HG02798 (cell line): Measurements from ENCODE around the gene PLEKHN1.

Experiments used
- ATAC-seq: cut with Tn5 transposase; IDR thresholded peaks from one replicate; pipeline ENCODE4 v1.9.1; 2021; ENCODE audit warnings: mild to moderate bottlenecking; ENCODE audit not compliant: unreplicated experiment, poor library complexity

PLEKHN1 gene

DNA sequence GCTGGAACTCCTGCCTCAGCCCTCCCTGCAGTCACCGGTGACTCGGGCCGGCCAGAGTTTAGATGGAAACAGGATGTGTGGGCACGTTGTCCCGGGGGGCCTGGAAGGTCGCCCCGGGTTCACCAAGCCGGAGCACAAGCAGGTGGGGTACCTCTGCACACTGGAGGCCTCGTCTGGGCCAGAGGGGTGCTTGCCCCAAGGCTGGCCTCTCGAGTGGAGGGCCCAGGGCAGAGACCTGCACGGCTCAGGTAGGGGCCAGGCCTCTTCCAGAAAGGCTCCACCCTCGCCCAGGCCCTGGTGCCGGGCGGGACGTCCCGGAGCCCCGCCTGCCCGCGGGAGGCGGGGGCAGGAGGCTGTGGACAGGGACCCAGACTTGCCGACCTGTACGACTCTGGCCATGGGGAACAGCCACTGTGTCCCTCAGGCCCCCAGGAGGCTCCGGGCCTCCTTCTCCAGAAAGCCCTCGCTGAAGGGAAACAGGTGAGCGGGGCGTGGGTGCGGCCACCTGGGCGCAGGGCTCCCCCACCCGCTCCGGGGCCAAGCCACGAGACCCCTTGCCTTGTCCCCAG is at the start of gene PLEKHN1:
TSS of gene PLEKHN1 (plus strand) at position 348 of the 569 bp plus-strand sequence. CDS start at position 398, 50 bp downstream.
- ATAC-seq, result peak; percentile 28

DNA sequence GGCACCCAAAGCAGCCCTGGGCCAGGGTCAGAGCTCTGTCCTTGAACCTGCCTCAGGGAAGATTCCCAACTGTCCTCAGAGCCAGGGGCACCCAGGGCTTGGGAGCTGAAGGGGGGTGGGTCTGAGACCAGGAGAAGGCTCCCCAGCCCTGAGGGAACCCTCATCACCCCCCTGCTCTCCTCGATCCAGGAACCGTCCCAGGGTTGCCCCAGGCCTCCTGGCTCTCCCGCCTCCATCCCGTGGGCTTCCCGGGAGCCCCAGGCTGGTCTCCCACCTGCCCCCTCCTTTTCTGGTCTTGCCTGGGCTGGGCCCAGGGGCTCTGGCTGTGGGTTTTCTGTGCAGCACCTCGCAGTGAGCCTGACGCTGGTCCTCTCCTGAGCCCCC is 49.2 kb upstream of the PLEKHN1 start:
- ATAC-seq, result no peak

- ATAC-seq, result no peak
Measured at GRCh38 chr1:917466-918091, 48.7 kb upstream of the PLEKHN1 start.

- ATAC-seq, result no peak
Measured at GRCh38 chr1:918353-918752, 47.9 kb upstream of the PLEKHN1 start.

- no peak for ATAC-seq
Measured at GRCh38 chr1:918843-919242, 47.4 kb upstream of the PLEKHN1 start.

DNA sequence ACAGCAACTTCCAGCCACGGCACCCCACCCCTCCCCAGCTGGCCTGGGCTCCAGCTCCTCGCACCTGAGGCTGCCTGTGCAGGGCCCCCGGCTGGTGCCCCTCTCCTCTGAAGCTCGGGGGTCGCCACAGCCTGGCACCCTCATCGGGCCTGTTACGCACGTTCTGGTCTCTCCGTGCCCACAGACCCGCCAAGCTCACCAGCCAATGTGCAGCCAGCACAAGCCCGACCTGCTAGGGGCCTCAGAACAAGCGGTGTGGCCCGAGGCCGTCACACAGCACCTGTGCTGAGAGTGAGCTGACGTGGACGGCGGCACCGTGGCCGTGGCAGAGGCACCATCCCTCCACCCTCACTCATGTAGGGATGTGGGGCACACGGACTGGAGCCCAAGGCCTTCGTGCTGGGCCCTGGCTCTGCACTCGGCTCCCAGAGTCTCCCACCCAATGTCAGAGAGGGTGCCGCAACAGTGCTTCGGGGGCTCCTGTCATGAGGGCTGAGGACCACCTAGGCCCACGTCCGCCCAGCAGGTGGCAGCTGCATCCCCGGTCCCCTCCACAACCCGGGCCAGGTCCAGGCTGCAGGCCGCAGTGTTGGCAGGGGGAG is 46.9 kb upstream of the PLEKHN1 start:
- no peak for ATAC-seq

- ATAC-seq, result no peak
Measured at GRCh38 chr1:920010-920409, 46.3 kb upstream of the PLEKHN1 start.

- ATAC-seq, result no peak
Measured at GRCh38 chr1:920521-920920, 45.8 kb upstream of the PLEKHN1 start.

GRCh38 chr1:921011-921837 is 45.1 kb upstream of the PLEKHN1 start:
- no peak for ATAC-seq

DNA sequence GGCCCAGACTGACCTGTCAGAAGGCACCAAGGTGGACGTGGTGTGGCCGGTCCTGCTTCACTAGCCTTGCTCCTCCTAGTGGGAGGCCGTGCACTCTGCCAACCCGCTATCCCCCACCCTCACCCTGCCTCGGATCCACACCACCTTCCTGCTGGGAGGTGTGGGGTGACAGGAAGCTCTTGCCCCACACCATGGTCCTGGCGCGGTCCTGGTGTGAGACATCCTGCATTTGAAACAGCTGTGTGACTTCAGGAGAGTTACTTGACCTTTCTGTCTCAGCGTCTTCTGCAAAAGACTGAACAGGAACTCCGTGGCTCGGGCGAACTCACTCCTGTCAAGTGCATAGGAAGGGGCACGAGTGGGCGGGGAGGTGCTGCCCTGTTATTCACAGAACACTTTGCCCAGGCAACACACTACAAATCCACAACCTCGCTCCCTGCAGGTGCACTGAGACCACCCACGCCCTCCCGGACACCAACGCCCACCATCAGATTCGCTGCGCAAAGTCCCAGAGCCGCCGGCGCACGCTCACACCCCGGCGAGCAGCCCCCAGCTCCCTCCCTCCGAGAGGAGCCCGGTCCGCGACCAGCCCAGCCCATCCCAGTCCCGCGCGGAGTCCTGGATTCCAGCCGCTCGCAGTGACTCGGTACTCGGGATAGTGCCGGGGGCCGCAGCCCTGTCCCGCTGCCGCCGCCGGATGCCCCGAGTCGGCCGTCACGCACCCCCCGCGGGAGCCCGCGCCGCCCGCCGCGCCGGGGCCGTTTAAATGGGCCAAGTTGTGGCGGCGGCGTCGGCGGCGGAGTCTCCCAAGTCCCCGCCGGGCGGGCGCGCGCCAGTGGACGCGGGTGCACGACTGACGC is 42.9 kb upstream of the PLEKHN1 start, which contains the start of gene SAMD11:
TSS of gene SAMD11 (plus strand) at position 793 of the 860 bp plus-strand sequence. CDS start 509 bp downstream, outside the sequence.
- ATAC-seq, result no peak

GRCh38 chr1:923991-924655 is 42.2 kb upstream of the PLEKHN1 start:
- no peak for ATAC-seq

GRCh38 chr1:924656-925560 is 41.4 kb upstream of the PLEKHN1 start:
- ATAC-seq, result no peak

GRCh38 chr1:925561-926421 is 40.5 kb upstream of the PLEKHN1 start:
- ATAC-seq, result no peak

DNA sequence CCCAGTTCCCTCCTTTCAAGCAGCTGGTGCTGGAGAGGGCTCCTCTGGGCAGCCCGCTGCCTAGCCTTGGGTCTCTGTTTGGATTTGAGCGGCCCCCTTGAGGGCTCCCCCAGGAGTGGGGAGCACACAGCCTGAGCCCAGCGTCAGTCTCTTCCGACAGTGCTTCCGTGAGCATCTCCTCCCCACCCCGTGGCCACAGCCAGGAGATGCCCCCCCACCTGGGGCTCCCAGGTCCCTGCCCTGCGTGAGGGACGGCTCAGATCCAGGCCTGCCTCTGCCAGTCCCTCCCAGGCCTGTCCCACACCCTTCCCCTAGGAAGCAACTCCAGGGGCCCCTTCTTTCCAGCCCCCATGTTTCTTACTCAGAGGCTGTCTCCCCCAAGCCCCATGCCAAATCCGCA is 39.0 kb upstream of the PLEKHN1 start:
- ATAC-seq, result no peak

GRCh38 chr1:927748-928147 is 38.5 kb upstream of the PLEKHN1 start:
- no peak for ATAC-seq

- no peak for ATAC-seq
Measured at GRCh38 chr1:928825-929661, 37.2 kb upstream of the PLEKHN1 start.
